Neural progenitor cell (in vitro differentiated cells): ENCODE measurements around the gene SMC4. TPM values are rescaled to one million over a fixed set of nuclear protein-coding genes. Genes with fewer than 3 reads are reported as not detected.

Experiments
- DNase-seq: peaks from one replicate; pipeline ENCODE4 v3.0.0-alpha.2; 2016; ENCODE audit warnings: low spot score
- H2AFZ ChIP-seq: fragments of 200-600 bp; sonication (generic); replicated peaks from 2 replicates; pipeline ENCODE4 v1.6.1; 2016; ENCODE audit warnings: antibody characterized with exemption
- H3F3A ChIP-seq: fragments of 200-600 bp; sonication (generic); 2 replicates; pipeline ENCODE4 v1.6.1; 2016; ENCODE audit warnings: antibody characterized with exemption, low read depth
- H3K27ac ChIP-seq: fragments of 200-600 bp; sonication (generic); 2 replicates; pipeline ENCODE4 v1.5.1; 2016; ENCODE audit warnings: mild to moderate bottlenecking
- H3K27me3 ChIP-seq: fragments of 200-600 bp; sonication (generic); 2 replicates; pipeline ENCODE4 v1.6.1; 2016; ENCODE audit warnings: mild to moderate bottlenecking, moderate library complexity
- H3K36me3 ChIP-seq: fragments of 200-600 bp; sonication (generic); 2 replicates; pipeline ENCODE4 v1.5.1; 2016
- H3K4me1 ChIP-seq: fragments of 200-600 bp; sonication (generic); 2 replicates; pipeline ENCODE4 v1.6.1; 2016; ENCODE audit warnings: mixed run types
- H3K4me2 ChIP-seq: fragments of 200-600 bp; sonication (generic); 2 replicates; pipeline ENCODE4 v1.6.1; 2016
- H3K4me3 ChIP-seq: fragments of 200-600 bp; sonication (generic); 2 replicates; pipeline ENCODE4 v1.5.1; 2016
- H3K79me2 ChIP-seq: fragments of 200-600 bp; sonication (generic); 2 replicates; pipeline ENCODE4 v1.6.1; 2016; ENCODE audit warnings: low read depth
- H3K9ac ChIP-seq: fragments of 200-600 bp; sonication (generic); 2 replicates; pipeline ENCODE4 v1.6.1; 2016
- H3K9me3 ChIP-seq: fragments of 200-600 bp; sonication (generic); 2 replicates; pipeline ENCODE4 v1.5.1; 2016; ENCODE audit warnings: low read depth
- H4K20me1 ChIP-seq: fragments of 200-600 bp; sonication (generic); 2 replicates; pipeline ENCODE4 v1.6.1; 2016; ENCODE audit warnings: low read depth
- H3K27ac Mint-ChIP-seq: 3 replicates; pipeline ENCODE4 v1.8.0; 2021; ENCODE audit warnings: mixed read lengths
- H3K27me3 Mint-ChIP-seq: 2 replicates; pipeline ENCODE4 v1.8.0; 2022; ENCODE audit warnings: low read depth, mild to moderate bottlenecking, inconsistent platforms, moderate library complexity, mixed read lengths; ENCODE audit not compliant: insufficient read depth
- H3K36me3 Mint-ChIP-seq: 3 replicates; pipeline ENCODE4 v1.8.0; 2021; ENCODE audit warnings: mixed read lengths
- H3K4me1 Mint-ChIP-seq: 3 replicates; pipeline ENCODE4 v1.8.0; 2021; ENCODE audit warnings: mixed read lengths
- H3K4me3 Mint-ChIP-seq: 3 replicates; pipeline ENCODE4 v1.8.0; 2021; ENCODE audit warnings: mild to moderate bottlenecking, moderate library complexity, mixed read lengths
- H3K9me3 Mint-ChIP-seq: 3 replicates; pipeline ENCODE4 v1.8.0; 2020; ENCODE audit warnings: mixed read lengths
- EZH2 ChIP-seq: fragments of 200-600 bp; sonication (generic); IDR thresholded peaks from 2 replicates; pipeline ENCODE4 v1.6.1; 2017; ENCODE audit warnings: antibody characterized with exemption, mild to moderate bottlenecking, moderate library complexity
- EZH2phosphoT487 ChIP-seq: fragments of 200-600 bp; sonication (generic); IDR thresholded peaks from 2 replicates; pipeline ENCODE4 v1.6.1; 2017; ENCODE audit warnings: antibody characterized with exemption
- total RNA-seq: library from RNA; depleted of rRNA; stranded (reverse); fragments of >200 nt; gene quantifications from 2 replicates; pipeline ENCODE4 v1.2.3, GENCODE V29; 2015; ENCODE audit warnings: low replicate concordance
- TF ChIP-seq, protein P1 (sequence below): fragments of 200-600 bp; sonication (generic); IDR thresholded peaks from 2 replicates; pipeline ENCODE4 v1.5.1; 2017; ENCODE audit warnings: antibody characterized with exemption, mild to moderate bottlenecking

Gene SMC4
- total RNA-seq, 1 donor from 2014 or later: 382 TPM

DNA sequence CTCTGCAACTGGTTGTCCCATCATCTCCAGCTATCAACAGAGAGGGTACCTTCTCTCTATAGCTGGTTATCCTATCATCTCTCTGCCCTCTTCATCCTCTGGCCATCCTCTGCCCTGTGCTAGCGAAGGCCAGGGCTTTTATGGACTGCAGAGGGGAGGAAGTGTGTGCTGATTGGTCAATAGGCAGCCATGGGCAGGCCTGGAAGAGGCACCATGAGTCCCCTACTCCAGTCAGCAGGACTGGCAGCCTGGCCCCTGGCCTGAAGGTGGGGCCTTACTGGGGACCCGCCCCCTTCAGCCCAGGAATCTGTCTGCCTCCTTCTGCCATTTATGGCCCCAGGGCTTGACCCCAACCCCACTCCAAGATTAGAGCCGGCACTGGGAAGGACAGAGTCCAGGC lies 60.6 kb downstream of the SMC4 start:
- Histone ChIP-seq H3K9me3 (no peaks in the 10 kb centered on the region), H3F3A (no peaks in the 10 kb centered on the region), H3K4me2 (no peak overlapping the region), H4K20me1 (no peaks in the 10 kb centered on the region), H3K9ac (no peak overlapping the region), H2AFZ (no peak overlapping the region), H3K27ac (no peak overlapping the region), H3K79me2 (no peaks in the 10 kb centered on the region), H3K4me1 (peaks cover 5% of the 10 kb centered on the region), H3K4me3 (no peak overlapping the region), H3K27me3 (no peaks in the 10 kb centered on the region), H3K36me3 (no peaks in the 10 kb centered on the region)
- TF ChIP-seq EZH2 (no peak), EZH2phosphoT487 (no peak)
- TF ChIP-seq, protein P1, sequence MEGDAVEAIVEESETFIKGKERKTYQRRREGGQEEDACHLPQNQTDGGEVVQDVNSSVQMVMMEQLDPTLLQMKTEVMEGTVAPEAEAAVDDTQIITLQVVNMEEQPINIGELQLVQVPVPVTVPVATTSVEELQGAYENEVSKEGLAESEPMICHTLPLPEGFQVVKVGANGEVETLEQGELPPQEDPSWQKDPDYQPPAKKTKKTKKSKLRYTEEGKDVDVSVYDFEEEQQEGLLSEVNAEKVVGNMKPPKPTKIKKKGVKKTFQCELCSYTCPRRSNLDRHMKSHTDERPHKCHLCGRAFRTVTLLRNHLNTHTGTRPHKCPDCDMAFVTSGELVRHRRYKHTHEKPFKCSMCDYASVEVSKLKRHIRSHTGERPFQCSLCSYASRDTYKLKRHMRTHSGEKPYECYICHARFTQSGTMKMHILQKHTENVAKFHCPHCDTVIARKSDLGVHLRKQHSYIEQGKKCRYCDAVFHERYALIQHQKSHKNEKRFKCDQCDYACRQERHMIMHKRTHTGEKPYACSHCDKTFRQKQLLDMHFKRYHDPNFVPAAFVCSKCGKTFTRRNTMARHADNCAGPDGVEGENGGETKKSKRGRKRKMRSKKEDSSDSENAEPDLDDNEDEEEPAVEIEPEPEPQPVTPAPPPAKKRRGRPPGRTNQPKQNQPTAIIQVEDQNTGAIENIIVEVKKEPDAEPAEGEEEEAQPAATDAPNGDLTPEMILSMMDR: no peak
- Mint-ChIP-seq H3K9me3 (peaks cover 5% of the 10 kb centered on the region), H3K27me3 (no peaks in the 10 kb centered on the region), H3K36me3 (no peaks in the 10 kb centered on the region), H3K27ac (peak overlapping the region; percentile 64), H3K4me1 (peaks cover 3% of the 10 kb centered on the region), H3K4me3 (no peak overlapping the region)
- DNase-seq: no peak

DNA sequence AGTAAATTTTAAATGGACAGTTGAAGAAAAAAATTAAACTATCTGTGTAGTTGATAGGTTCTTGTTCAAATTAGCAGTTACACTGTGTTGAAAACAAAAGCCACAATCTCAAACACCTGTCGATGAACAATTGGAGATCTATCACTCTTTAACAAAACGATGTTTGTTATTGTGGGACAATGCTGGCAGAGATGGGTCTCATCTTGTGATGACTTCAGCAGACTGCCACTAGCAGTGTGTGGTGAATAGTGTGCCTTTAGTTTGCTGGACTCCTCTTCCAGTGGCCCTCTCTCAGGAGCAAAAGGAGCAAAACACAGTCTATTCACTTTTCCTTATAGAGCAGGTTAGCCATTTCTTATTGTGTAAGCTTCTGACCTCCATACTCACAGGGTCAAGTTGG lies 64.9 kb downstream of the SMC4 start:
- Mint-ChIP-seq H3K9me3 (peaks cover 12% of the 10 kb centered on the region), H3K36me3 (no peaks in the 10 kb centered on the region), H3K4me3 (no peak overlapping the region), H3K27me3 (no peaks in the 10 kb centered on the region), H3K4me1 (peaks cover 3% of the 10 kb centered on the region), H3K27ac (no peak overlapping the region)
- peaks cover 5% of the 10 kb centered on the region for H3K4me1 ChIP-seq
- H3K9me3 ChIP-seq: no peaks in the 10 kb centered on the region
- no peaks in the 10 kb centered on the region for H3K27me3 ChIP-seq
- H3K4me3 ChIP-seq: no peak overlapping the region
- TF ChIP-seq EZH2 (no peak), EZH2phosphoT487 (no peak)
- TF ChIP-seq, protein P1: no peak
- no peak overlapping the region for H3K4me2 ChIP-seq
- no peaks in the 10 kb centered on the region for H3K79me2 ChIP-seq
- H3K27ac ChIP-seq: no peak overlapping the region
- DNase-seq: no peak
- no peaks in the 10 kb centered on the region for H4K20me1 ChIP-seq
- no peak overlapping the region for H2AFZ ChIP-seq
- H3F3A ChIP-seq: no peaks in the 10 kb centered on the region
- no peaks in the 10 kb centered on the region for H3K36me3 ChIP-seq
- no peak overlapping the region for H3K9ac ChIP-seq

- Mint-ChIP-seq H3K36me3 (no peaks in the 10 kb centered on the region), H3K4me1 (peaks cover 3% of the 10 kb centered on the region), H3K4me3 (no peak overlapping the region), H3K27me3 (no peaks in the 10 kb centered on the region), H3K27ac (no peak overlapping the region), H3K9me3 (peaks cover 14% of the 10 kb centered on the region)
- no peak overlapping the region for H3K27ac ChIP-seq
- H3K4me2 ChIP-seq: no peak overlapping the region
- no peak overlapping the region for H3K4me3 ChIP-seq
- H3K36me3 ChIP-seq: no peaks in the 10 kb centered on the region
- no peak overlapping the region for H3K9ac ChIP-seq
- H3F3A ChIP-seq: no peaks in the 10 kb centered on the region
- no peaks in the 10 kb centered on the region for H4K20me1 ChIP-seq
- H3K4me1 ChIP-seq: peaks cover 5% of the 10 kb centered on the region
- no peaks in the 10 kb centered on the region for H3K79me2 ChIP-seq
- H3K27me3 ChIP-seq: no peaks in the 10 kb centered on the region
- TF ChIP-seq EZH2phosphoT487 (no peak), EZH2 (no peak)
- TF ChIP-seq, protein P1: no peak
- H2AFZ ChIP-seq: no peak overlapping the region
- DNase-seq: no peak
- H3K9me3 ChIP-seq: no peaks in the 10 kb centered on the region
Observed at GRCh38 chr3:160464971-160465370, 65.5 kb downstream of the SMC4 start.

DNA sequence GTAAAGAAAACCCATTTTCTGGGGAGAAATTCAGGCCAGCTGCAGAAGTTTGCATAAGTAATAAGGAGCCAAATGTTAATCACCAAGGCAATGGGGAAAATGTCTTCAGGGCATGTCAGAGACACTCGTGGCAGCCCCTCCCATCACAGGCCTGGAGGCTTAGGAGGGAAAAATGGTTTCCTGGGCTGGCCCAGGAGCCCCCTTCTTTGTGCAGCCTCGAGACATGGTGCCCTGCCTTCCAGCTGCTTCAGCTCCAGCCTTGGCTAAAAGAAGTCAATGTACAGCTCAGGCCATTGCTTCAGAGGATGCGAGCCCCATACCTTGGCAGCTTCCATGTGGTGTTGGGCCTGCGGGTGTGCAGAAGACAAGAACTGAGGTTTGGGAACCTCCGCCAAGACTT lies 70.7 kb downstream of the SMC4 start:
- no peak overlapping the region for H2AFZ ChIP-seq
- Mint-ChIP-seq H3K4me1 (no peaks in the 10 kb centered on the region), H3K36me3 (no peaks in the 10 kb centered on the region), H3K4me3 (no peak overlapping the region), H3K9me3 (peaks cover 27% of the 10 kb centered on the region), H3K27me3 (no peaks in the 10 kb centered on the region), H3K27ac (no peak overlapping the region)
- H3K4me1 ChIP-seq: no peaks in the 10 kb centered on the region
- H3K79me2 ChIP-seq: no peaks in the 10 kb centered on the region
- no peak for DNase-seq
- no peaks in the 10 kb centered on the region for H3F3A ChIP-seq
- H4K20me1 ChIP-seq: no peaks in the 10 kb centered on the region
- no peak overlapping the region for H3K27ac ChIP-seq
- no peak for TF ChIP-seq EZH2
- TF ChIP-seq EZH2phosphoT487: no peak
- TF ChIP-seq, protein P1: no peak
- no peaks in the 10 kb centered on the region for H3K36me3 ChIP-seq
- H3K9ac ChIP-seq: no peak overlapping the region
- H3K9me3 ChIP-seq: no peaks in the 10 kb centered on the region
- no peaks in the 10 kb centered on the region for H3K27me3 ChIP-seq
- H3K4me2 ChIP-seq: no peak overlapping the region
- no peak overlapping the region for H3K4me3 ChIP-seq
